GM18499 (cell line): Measurements from ENCODE around the gene FGFRL1.

Experiments
- ATAC-seq: cut with Tn5 transposase; IDR thresholded peaks from one replicate; pipeline ENCODE4 v1.9.1; 2021; ENCODE audit warnings: moderate number of reproducible peaks; ENCODE audit not compliant: insufficient read depth, unreplicated experiment

The FGFRL1 gene

GRCh38 chr4:1004071-1004418 lies 7.4 kb upstream of the FGFRL1 start:
- ATAC-seq = no peak

- no peak for ATAC-seq
Measured at GRCh38 chr4:1004557-1005485, 6.6 kb upstream of the FGFRL1 start.

GRCh38 chr4:1006856-1007255 lies 4.6 kb upstream of the FGFRL1 start:
- ATAC-seq = no peak

GRCh38 chr4:1008840-1009541 lies 2.4 kb upstream of the FGFRL1 start:
- ATAC-seq = no peak

- ATAC-seq = no peak
Measured at GRCh38 chr4:1009542-1010394, 1.7 kb upstream of the FGFRL1 start.

GRCh38 chr4:1010395-1011021 lies 918 bp upstream of the FGFRL1 start:
- ATAC-seq = no peak

GRCh38 chr4:1011666-1012033 lies 224 bp downstream of the FGFRL1 start:
- ATAC-seq = no peak

GRCh38 chr4:1012034-1012739 lies 761 bp downstream of the FGFRL1 start:
- no peak for ATAC-seq

GRCh38 chr4:1013225-1014073 lies 2.0 kb downstream of the FGFRL1 start:
- no peak for ATAC-seq

GRCh38 chr4:1014291-1015167 lies 3.1 kb downstream of the FGFRL1 start:
- no peak for ATAC-seq

GRCh38 chr4:1015179-1015578 lies 3.8 kb downstream of the FGFRL1 start:
- no peak for ATAC-seq

GRCh38 chr4:1015746-1016145 lies 4.3 kb downstream of the FGFRL1 start:
- ATAC-seq = no peak

- no peak for ATAC-seq
Measured at GRCh38 chr4:1017211-1017610, 5.8 kb downstream of the FGFRL1 start.

GRCh38 chr4:1017706-1018105 lies 6.3 kb downstream of the FGFRL1 start:
- ATAC-seq = no peak

- no peak for ATAC-seq
Measured at GRCh38 chr4:1018147-1019020, 7.0 kb downstream of the FGFRL1 start.

- no peak for ATAC-seq
Measured at GRCh38 chr4:1019320-1019719, 7.9 kb downstream of the FGFRL1 start.
